CD4-positive, CD25-positive, alpha-beta regulatory T cell (primary cell): ENCODE data around the gene BAIAP2L1. TPM values are rescaled to one million over a fixed set of nuclear protein-coding genes. Genes with fewer than 3 reads are reported as not detected.
"Not testable (repeated sequence)": the region's sequence is repeated elsewhere in the genome, so short reads cannot be mapped to it uniquely, and the experiment has no call there.

ENCODE experiments used
- ATAC-seq, 2 donors: fragments of 150-1000 bp; cut with Tn5 transposase; one replicate each; pipeline ENCODE4 v1.10.0; 2021; ENCODE audit warnings: low read depth in 2 of 2, moderate number of reproducible peaks in 2 of 2, moderate library complexity in 1 of 2
- DNase-seq, 3 donors: peaks; one replicate each; pipeline versions ENCODE4 v3.0.0 to v3.0.0-alpha.2; 2012 to 2022; ENCODE audit warnings: mixed read lengths in 1 of 3
- H3K27ac ChIP-seq: one replicate; pipeline ENCODE4 v1.7.0; 2013; ENCODE audit warnings: mild to moderate bottlenecking, low read length; ENCODE audit not compliant: insufficient read depth, poor library complexity, severe bottlenecking
- H3K27me3 ChIP-seq: one replicate; pipeline ENCODE4 v1.7.0; 2013; ENCODE audit warnings: low read length; ENCODE audit not compliant: control insufficient read depth, insufficient read depth
- H3K36me3 ChIP-seq: one replicate; pipeline ENCODE4 v1.7.0; 2013; ENCODE audit warnings: mild to moderate bottlenecking, low read length, moderate library complexity; ENCODE audit not compliant: control insufficient read depth, insufficient read depth
- H3K4me1 ChIP-seq: 2 replicates; pipeline ENCODE4 v1.7.0; 2013; ENCODE audit warnings: mild to moderate bottlenecking, low read length; ENCODE audit not compliant: insufficient read depth, control insufficient read depth, poor library complexity, severe bottlenecking
- H3K4me3 ChIP-seq: one replicate; pipeline ENCODE4 v1.7.0; 2013; ENCODE audit warnings: low read depth, mild to moderate bottlenecking, low read length, moderate library complexity
- H3K9me3 ChIP-seq, 2 experiments: 1 replicate in 1 of 2; 2 replicates in 1 of 2; pipeline ENCODE4 v1.7.0; 2013; ENCODE audit warnings: low read length in 2 of 2, mild to moderate bottlenecking in 1 of 2, moderate library complexity in 1 of 2; ENCODE audit not compliant: control insufficient read depth in 2 of 2
- H3K27ac Mint-ChIP-seq, 3 donors: one replicate each; pipeline ENCODE4 v1.8.0; 2020 to 2022; ENCODE audit warnings: mild to moderate bottlenecking in 3 of 3, mixed read lengths in 3 of 3, moderate library complexity in 2 of 3
- H3K27me3 Mint-ChIP-seq: one replicate; pipeline ENCODE4 v1.8.0; 2022; ENCODE audit warnings: mild to moderate bottlenecking, mixed read lengths
- H3K36me3 Mint-ChIP-seq: one replicate; pipeline ENCODE4 v1.8.0; 2020; ENCODE audit warnings: mixed read lengths
- H3K4me1 Mint-ChIP-seq, 4 donors: one replicate each; pipeline ENCODE4 v1.8.0; 2020 to 2022; ENCODE audit warnings: mixed read lengths in 4 of 4, mild to moderate bottlenecking in 1 of 4
- H3K4me3 Mint-ChIP-seq, 4 donors: one replicate each; pipeline ENCODE4 v1.8.0; 2020 to 2022; ENCODE audit warnings: mild to moderate bottlenecking in 4 of 4, mixed read lengths in 4 of 4, moderate library complexity in 3 of 4
- H3K9me3 Mint-ChIP-seq, 7 donors: one replicate each; pipeline ENCODE4 v1.8.0; 2020 to 2022; ENCODE audit warnings: mixed read lengths in 7 of 7, mild to moderate bottlenecking in 3 of 7, moderate library complexity in 2 of 7
- polyA plus RNA-seq, 4 donors: library from polyadenylated mRNA; unstranded; fragments of 300-500 nt; fragmentation: Illumina TruSeq; gene quantifications; one replicate each; pipeline ENCODE4 v1.2.3, GENCODE V29; 2021
- total RNA-seq: library from RNA; stranded (reverse); gene quantifications from one replicate; pipeline ENCODE4 v1.2.3, GENCODE V29; 2022

Gene BAIAP2L1
- 0.86 TPM for total RNA-seq
- under 1 TPM; 0.12 to 0.62 (median 0.48) TPM for polyA plus RNA-seq

GRCh38 chr7:98400542-98401340 lies at the start of gene BAIAP2L1:
BAIAP2L1 (minus strand) TSS chr7:98401090; CDS start chr7:98400852, 238 bp downstream.
- Mint-ChIP-seq H3K27ac (no peak within 1 kb of the TSS), H3K9me3 (no peaks in the 10 kb centered on the region), H3K4me1 (peaks cover 0 to 14% (median 4%) of the 10 kb centered on the region in 4 donors), H3K36me3 (no peaks in the 10 kb centered on the region), H3K4me3 (peak within 1 kb of the TSS in 3 of 4 donors; percentile 67 to 78 (median 76)), H3K27me3 (peaks cover 31% of the 10 kb centered on the region)
- H3K9me3 ChIP-seq = no peaks in the 10 kb centered on the region
- no peak within 1 kb of the TSS for H3K4me3 ChIP-seq
- no peaks in the 10 kb centered on the region for H3K36me3 ChIP-seq
- peaks cover 13% of the 10 kb centered on the region for H3K4me1 ChIP-seq
- peak; percentile 82 to 85 for ATAC-seq
- peaks cover 9% of the 10 kb centered on the region for H3K27me3 ChIP-seq
- H3K27ac ChIP-seq = no peak within 1 kb of the TSS
- peak; percentile 69 to 77 (median 73) for DNase-seq

- H3K9me3 ChIP-seq = peaks cover 0 to 5% of the 10 kb centered on the region in 2 experiments
- ATAC-seq (no peak), DNase-seq (no peak)
- H3K4me3 ChIP-seq = no peak overlapping the region
- H3K4me1 ChIP-seq = no peaks in the 10 kb centered on the region
- H3K4me3 Mint-ChIP-seq = no peak overlapping the region
- H3K36me3 ChIP-seq = no peaks in the 10 kb centered on the region
- no peaks in the 10 kb centered on the region for H3K36me3 Mint-ChIP-seq
- H3K9me3 Mint-ChIP-seq = peaks cover 0 to 10% (median 2%) of the 10 kb centered on the region in 7 donors
- peaks cover 4% of the 10 kb centered on the region for H3K27me3 Mint-ChIP-seq
- H3K27me3 ChIP-seq = no peaks in the 10 kb centered on the region
- H3K4me1 Mint-ChIP-seq = no peaks in the 10 kb centered on the region
- no peak overlapping the region for H3K27ac ChIP-seq
- no peak overlapping the region for H3K27ac Mint-ChIP-seq
Observed at GRCh38 chr7:98448766-98449165, 47.9 kb upstream of the BAIAP2L1 start.

- not testable (repeated sequence) for H3K4me1 Mint-ChIP-seq, H3K9me3 Mint-ChIP-seq, H3K27me3 Mint-ChIP-seq, H3K4me3 ChIP-seq, H3K36me3 Mint-ChIP-seq, H3K27ac Mint-ChIP-seq, H3K4me1 ChIP-seq, H3K27ac ChIP-seq, H3K36me3 ChIP-seq, H3K27me3 ChIP-seq, H3K9me3 ChIP-seq, ATAC-seq, H3K4me3 Mint-ChIP-seq, DNase-seq
Observed at GRCh38 chr7:98440992-98441391, 40.1 kb upstream of the BAIAP2L1 start.

- H3K27me3 Mint-ChIP-seq = peaks cover 8% of the 10 kb centered on the region
Observed at GRCh38 chr7:98439484-98439883, 38.6 kb upstream of the BAIAP2L1 start.

GRCh38 chr7:98434087-98434486 lies 33.2 kb upstream of the BAIAP2L1 start:
- Mint-ChIP-seq H3K27ac (no peak overlapping the region), H3K36me3 (no peaks in the 10 kb centered on the region)
- no peaks in the 10 kb centered on the region for H3K4me1 ChIP-seq

More at GRCh38 chr7:98439484-98439883, 38.6 kb upstream of the BAIAP2L1 start:
- no peak overlapping the region for H3K27ac Mint-ChIP-seq
- no peaks in the 10 kb centered on the region for H3K4me1 ChIP-seq
- no peak overlapping the region for H3K27ac ChIP-seq
- peaks cover 0 to 8% (median 3%) of the 10 kb centered on the region in 4 donors for H3K4me1 Mint-ChIP-seq
- ATAC-seq (no peak), DNase-seq (no peak)
- H3K36me3 Mint-ChIP-seq = no peaks in the 10 kb centered on the region
- peaks cover 0 to 5% (median 2%) of the 10 kb centered on the region in 7 donors for H3K9me3 Mint-ChIP-seq
- H3K27me3 ChIP-seq = no peaks in the 10 kb centered on the region
- H3K36me3 ChIP-seq = no peaks in the 10 kb centered on the region
- H3K4me3 Mint-ChIP-seq = no peak overlapping the region
- no peak overlapping the region for H3K4me3 ChIP-seq
- no peaks in the 10 kb centered on the region for H3K9me3 ChIP-seq

GRCh38 chr7:98429799-98430198 lies 28.9 kb upstream of the BAIAP2L1 start:
- no peak overlapping the region for H3K4me3 ChIP-seq
- Mint-ChIP-seq H3K4me1 (peaks cover 0 to 6% (median 0%) of the 10 kb centered on the region in 4 donors), H3K27ac (no peak overlapping the region), H3K4me3 (no peak overlapping the region), H3K9me3 (no peaks in the 10 kb centered on the region), H3K36me3 (no peaks in the 10 kb centered on the region), H3K27me3 (no peaks in the 10 kb centered on the region)
- no peaks in the 10 kb centered on the region for H3K36me3 ChIP-seq
- H3K27me3 ChIP-seq = no peaks in the 10 kb centered on the region
- ATAC-seq (no peak), DNase-seq (no peak)
- no peak overlapping the region for H3K27ac ChIP-seq
- H3K9me3 ChIP-seq = no peaks in the 10 kb centered on the region
- no peaks in the 10 kb centered on the region for H3K4me1 ChIP-seq

More at GRCh38 chr7:98434087-98434486, 33.2 kb upstream of the BAIAP2L1 start:
- H3K9me3 Mint-ChIP-seq = peaks cover 0 to 3% (median 0%) of the 10 kb centered on the region in 7 donors
- no peaks in the 10 kb centered on the region for H3K9me3 ChIP-seq
- no peak for ATAC-seq
- H3K36me3 ChIP-seq = no peaks in the 10 kb centered on the region
- H3K27ac ChIP-seq = no peak overlapping the region
- no peaks in the 10 kb centered on the region for H3K27me3 Mint-ChIP-seq
- no peaks in the 10 kb centered on the region for H3K27me3 ChIP-seq
- H3K4me1 Mint-ChIP-seq = peaks cover 0 to 12% (median 3%) of the 10 kb centered on the region in 4 donors
- DNase-seq = no peak
- H3K4me3 ChIP-seq = no peak overlapping the region
- no peak overlapping the region for H3K4me3 Mint-ChIP-seq

GRCh38 chr7:98423043-98423442 lies 22.2 kb upstream of the BAIAP2L1 start:
- no peak overlapping the region for H3K27ac Mint-ChIP-seq
- no peak for ATAC-seq
- no peaks in the 10 kb centered on the region for H3K4me1 ChIP-seq

More at GRCh38 chr7:98423043-98423442, 22.2 kb upstream of the BAIAP2L1 start:
- no peaks in the 10 kb centered on the region for H3K9me3 ChIP-seq
- H3K4me1 Mint-ChIP-seq = peaks cover 0 to 3% (median 0%) of the 10 kb centered on the region in 4 donors
- no peaks in the 10 kb centered on the region for H3K27me3 Mint-ChIP-seq
- H3K27me3 ChIP-seq = no peaks in the 10 kb centered on the region
- no peaks in the 10 kb centered on the region for H3K36me3 ChIP-seq
- no peaks in the 10 kb centered on the region for H3K9me3 Mint-ChIP-seq
- H3K36me3 Mint-ChIP-seq = no peaks in the 10 kb centered on the region
- no peak for DNase-seq
- no peak overlapping the region for H3K4me3 Mint-ChIP-seq
- H3K4me3 ChIP-seq = no peak overlapping the region
- no peak overlapping the region for H3K27ac ChIP-seq
